Heart left ventricle (tissue), 13 donors: Measurements from ENCODE around the gene CEP112.

Source experiments
- POLR2A ChIP-seq, 2 donors: fragments of 450-650 bp; IDR thresholded peaks; one replicate each; pipeline ENCODE4 v1.6.1; 2017; ENCODE audit warnings: antibody characterized with exemption in 2 of 2, mild to moderate bottlenecking in 2 of 2, moderate library complexity in 2 of 2
- TF ChIP-seq, protein P1 (sequence below), 12 donors: fragments of 200-600 bp; sonication (generic) in 4 of 12; IDR thresholded peaks; one replicate each; pipeline versions ENCODE4 v1.5.0 to v1.8.0; 2018 to 2022; ENCODE audit warnings: antibody characterized with exemption in 12 of 12, mild to moderate bottlenecking in 5 of 12
- donor health status: ischemic (EF 13 %, LVEDD 7.1; RV severe dilation, severe dysfunction).
- donor health status: DM: no; HTN: yes; CAD: no.
- donor health status: DM: no; HTN: no; CAD: no.
- donor health status: ischemic (EF 25% LVEDD 6.9; RV normal size, moderate dysfunction).
- donor health status: ischemic (EF 25% LVEDD 5.7; RV mildly dilated, moderate dysfunction).
- donor health status: ischemic (EF 35%, LVEDD 5.7; RV mildly dilated, moderate dysfunction).
- donor health status: nonischemic (EF 11% LVEDD 7.7; RV severe dilation, severe dysfunction).
- donor health status: DM: yes; HTN: yes; CAD: no.
- donor health status: PGD.
- donor health status: ischemic (EF 29% LVEDD 5.4; RV normal size, mild dysfunction).
- donor health status: nonischemic (EF 23%, LVEDD 6.1; RV moderate dilation, normal function).

DNA sequence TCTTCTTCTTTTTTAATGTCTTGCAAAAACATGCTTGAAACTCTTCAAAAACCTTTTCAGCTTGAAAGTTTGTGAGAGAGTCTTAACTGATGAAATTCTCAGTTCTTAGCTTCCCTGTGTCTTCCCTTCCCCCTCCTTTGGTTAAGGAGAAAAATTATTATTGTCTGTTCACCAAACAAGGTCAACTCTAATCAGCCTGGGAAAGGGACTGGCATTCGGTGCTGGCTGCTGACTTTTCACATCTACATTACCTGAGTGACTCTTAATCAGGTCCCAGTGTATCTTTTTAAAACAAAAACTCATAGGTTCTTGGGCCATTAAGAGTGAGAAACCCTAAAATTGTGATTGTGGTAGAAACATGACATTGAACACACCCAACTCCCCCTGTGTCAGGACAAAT lies 591.4 kb downstream of the CEP112 start:
- no peak for TF ChIP-seq POLR2A (IDR thresholded peaks at IDR 0.05)
- TF ChIP-seq, protein P1, sequence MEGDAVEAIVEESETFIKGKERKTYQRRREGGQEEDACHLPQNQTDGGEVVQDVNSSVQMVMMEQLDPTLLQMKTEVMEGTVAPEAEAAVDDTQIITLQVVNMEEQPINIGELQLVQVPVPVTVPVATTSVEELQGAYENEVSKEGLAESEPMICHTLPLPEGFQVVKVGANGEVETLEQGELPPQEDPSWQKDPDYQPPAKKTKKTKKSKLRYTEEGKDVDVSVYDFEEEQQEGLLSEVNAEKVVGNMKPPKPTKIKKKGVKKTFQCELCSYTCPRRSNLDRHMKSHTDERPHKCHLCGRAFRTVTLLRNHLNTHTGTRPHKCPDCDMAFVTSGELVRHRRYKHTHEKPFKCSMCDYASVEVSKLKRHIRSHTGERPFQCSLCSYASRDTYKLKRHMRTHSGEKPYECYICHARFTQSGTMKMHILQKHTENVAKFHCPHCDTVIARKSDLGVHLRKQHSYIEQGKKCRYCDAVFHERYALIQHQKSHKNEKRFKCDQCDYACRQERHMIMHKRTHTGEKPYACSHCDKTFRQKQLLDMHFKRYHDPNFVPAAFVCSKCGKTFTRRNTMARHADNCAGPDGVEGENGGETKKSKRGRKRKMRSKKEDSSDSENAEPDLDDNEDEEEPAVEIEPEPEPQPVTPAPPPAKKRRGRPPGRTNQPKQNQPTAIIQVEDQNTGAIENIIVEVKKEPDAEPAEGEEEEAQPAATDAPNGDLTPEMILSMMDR (IDR thresholded peaks at IDR 0.05) = no peak
